CD4-positive, CD25-positive, alpha-beta regulatory T cell (primary cell): ENCODE data around the gene CFAP157. TPM values are rescaled to one million over a fixed set of nuclear protein-coding genes. Genes with fewer than 3 reads are reported as not detected.
A peak's percentile ranks its signal among the peaks of the same experiment; 100 is the strongest.

Experiments used
- ATAC-seq, 2 donors: fragments of 150-1000 bp; cut with Tn5 transposase; one replicate each; pipeline ENCODE4 v1.10.0; 2021; ENCODE audit warnings: low read depth in 2 of 2, moderate number of reproducible peaks in 2 of 2, moderate library complexity in 1 of 2
- DNase-seq, 3 donors: peaks; one replicate each; pipeline versions ENCODE4 v3.0.0 to v3.0.0-alpha.2; 2012 to 2022; ENCODE audit warnings: mixed read lengths in 1 of 3
- H3K27ac ChIP-seq: one replicate; pipeline ENCODE4 v1.7.0; 2013; ENCODE audit warnings: mild to moderate bottlenecking, low read length; ENCODE audit not compliant: insufficient read depth, poor library complexity, severe bottlenecking
- H3K27me3 ChIP-seq: one replicate; pipeline ENCODE4 v1.7.0; 2013; ENCODE audit warnings: low read length; ENCODE audit not compliant: control insufficient read depth, insufficient read depth
- H3K36me3 ChIP-seq: one replicate; pipeline ENCODE4 v1.7.0; 2013; ENCODE audit warnings: mild to moderate bottlenecking, low read length, moderate library complexity; ENCODE audit not compliant: control insufficient read depth, insufficient read depth
- H3K4me1 ChIP-seq: 2 replicates; pipeline ENCODE4 v1.7.0; 2013; ENCODE audit warnings: mild to moderate bottlenecking, low read length; ENCODE audit not compliant: insufficient read depth, control insufficient read depth, poor library complexity, severe bottlenecking
- H3K4me3 ChIP-seq: one replicate; pipeline ENCODE4 v1.7.0; 2013; ENCODE audit warnings: low read depth, mild to moderate bottlenecking, low read length, moderate library complexity
- H3K9me3 ChIP-seq, 2 experiments: 1 replicate in 1 of 2; 2 replicates in 1 of 2; pipeline ENCODE4 v1.7.0; 2013; ENCODE audit warnings: low read length in 2 of 2, mild to moderate bottlenecking in 1 of 2, moderate library complexity in 1 of 2; ENCODE audit not compliant: control insufficient read depth in 2 of 2
- H3K27ac Mint-ChIP-seq, 3 donors: one replicate each; pipeline ENCODE4 v1.8.0; 2020 to 2022; ENCODE audit warnings: mild to moderate bottlenecking in 3 of 3, mixed read lengths in 3 of 3, moderate library complexity in 2 of 3
- H3K27me3 Mint-ChIP-seq: one replicate; pipeline ENCODE4 v1.8.0; 2022; ENCODE audit warnings: mild to moderate bottlenecking, mixed read lengths
- H3K36me3 Mint-ChIP-seq: one replicate; pipeline ENCODE4 v1.8.0; 2020; ENCODE audit warnings: mixed read lengths
- H3K4me1 Mint-ChIP-seq, 4 donors: one replicate each; pipeline ENCODE4 v1.8.0; 2020 to 2022; ENCODE audit warnings: mixed read lengths in 4 of 4, mild to moderate bottlenecking in 1 of 4
- H3K4me3 Mint-ChIP-seq, 4 donors: one replicate each; pipeline ENCODE4 v1.8.0; 2020 to 2022; ENCODE audit warnings: mild to moderate bottlenecking in 4 of 4, mixed read lengths in 4 of 4, moderate library complexity in 3 of 4
- H3K9me3 Mint-ChIP-seq, 7 donors: one replicate each; pipeline ENCODE4 v1.8.0; 2020 to 2022; ENCODE audit warnings: mixed read lengths in 7 of 7, mild to moderate bottlenecking in 3 of 7, moderate library complexity in 2 of 7
- polyA plus RNA-seq, 4 donors: library from polyadenylated mRNA; unstranded; fragments of 300-500 nt; fragmentation: Illumina TruSeq; gene quantifications; one replicate each; pipeline ENCODE4 v1.2.3, GENCODE V29; 2021
- total RNA-seq: library from RNA; stranded (reverse); gene quantifications from one replicate; pipeline ENCODE4 v1.2.3, GENCODE V29; 2022

The CFAP157 gene
- total and polyA plus RNA-seq, 5 donors from 2014 or later: 0.20 to 0.57 (median 0.26) TPM; not detected in 1

DNA sequence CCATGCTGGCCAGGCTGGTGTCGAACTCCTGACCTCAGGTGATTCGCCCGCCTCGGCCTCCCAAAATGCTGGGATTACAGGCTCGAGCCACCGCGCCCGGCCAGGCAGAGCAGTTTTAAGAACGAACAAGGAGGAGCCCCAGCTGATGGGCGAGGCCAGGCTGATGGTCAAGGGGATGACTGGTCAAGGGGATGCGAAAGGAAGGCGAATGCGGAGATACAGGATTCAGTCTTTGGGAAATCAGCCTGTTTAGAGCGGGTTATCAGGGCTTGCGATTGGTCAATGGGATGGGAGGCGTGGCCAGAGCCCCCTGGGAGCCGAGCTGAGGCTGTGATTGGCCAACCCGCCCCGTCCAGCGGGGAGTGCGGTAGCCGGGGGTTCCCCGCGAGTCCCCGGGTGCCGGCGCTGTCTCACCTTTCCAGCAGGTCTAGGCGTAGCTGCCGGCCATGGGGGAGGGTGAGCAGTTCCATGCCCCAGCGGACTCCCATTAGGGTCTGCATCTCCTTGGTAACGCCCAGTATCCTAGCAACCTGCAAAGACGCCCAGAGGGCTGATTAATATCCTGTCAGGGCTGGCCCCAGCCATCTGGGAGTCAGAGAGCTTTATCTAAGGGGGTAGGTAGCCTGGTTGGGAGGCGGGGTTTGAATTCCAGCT is 35.8 kb downstream of the CFAP157 start:
- Mint-ChIP-seq H3K4me3 (no peak overlapping the region), H3K27me3 (no peaks in the 10 kb centered on the region), H3K36me3 (peaks cover 21% of the 10 kb centered on the region), H3K27ac (no peak overlapping the region), H3K4me1 (peaks cover 0 to 7% (median 3%) of the 10 kb centered on the region in 4 donors), H3K9me3 (no peaks in the 10 kb centered on the region)
- DNase-seq (no peak), ATAC-seq (no peak)
- peaks cover 76% of the 10 kb centered on the region for H3K36me3 ChIP-seq
- H3K4me1 ChIP-seq: no peaks in the 10 kb centered on the region
- no peaks in the 10 kb centered on the region for H3K9me3 ChIP-seq
- no peak overlapping the region for H3K27ac ChIP-seq
- H3K4me3 ChIP-seq: no peak overlapping the region
- no peaks in the 10 kb centered on the region for H3K27me3 ChIP-seq

DNA sequence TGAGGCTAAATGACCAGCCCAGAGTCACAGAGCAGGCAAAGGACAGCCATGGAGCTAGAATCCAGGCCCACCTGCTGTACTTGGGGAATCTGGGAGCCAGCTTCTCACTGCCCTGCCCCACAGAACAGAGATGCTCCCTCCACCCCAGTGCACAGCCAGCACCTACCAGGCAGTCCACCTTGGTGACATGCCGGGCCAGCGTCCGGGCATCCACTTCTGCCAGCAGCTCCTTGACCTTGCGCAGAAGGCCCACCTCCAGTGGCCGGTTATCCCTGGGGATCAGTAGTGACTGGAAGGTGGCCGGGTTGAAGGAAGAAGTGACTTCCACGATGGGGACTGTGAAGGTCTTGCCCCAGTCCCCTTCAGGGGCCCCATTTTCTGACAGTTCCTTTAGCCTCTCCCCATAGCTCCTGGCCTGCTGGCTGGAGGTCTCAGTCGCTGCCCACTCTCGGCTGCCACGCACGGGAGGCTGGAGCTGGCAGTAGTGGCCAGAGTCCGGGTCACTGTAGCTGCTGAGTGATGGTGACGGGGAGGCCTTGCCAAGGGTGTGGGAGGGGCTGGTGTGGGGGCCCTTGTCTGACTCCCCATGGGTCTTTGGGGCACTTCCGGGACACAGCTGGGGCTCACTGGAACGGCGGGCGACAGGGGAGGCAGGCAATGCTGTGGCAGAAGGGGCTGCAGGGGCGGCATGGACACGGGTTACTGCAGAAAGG is 37.8 kb downstream of the CFAP157 start:
- Mint-ChIP-seq H3K27me3 (no peaks in the 10 kb centered on the region), H3K9me3 (no peaks in the 10 kb centered on the region), H3K27ac (no peak overlapping the region), H3K36me3 (peaks cover 11% of the 10 kb centered on the region), H3K4me3 (no peak overlapping the region), H3K4me1 (peaks cover 0 to 7% (median under 1%) of the 10 kb centered on the region in 4 donors)
- DNase-seq (no peak), ATAC-seq (no peak)
- Histone ChIP-seq H3K9me3 (no peaks in the 10 kb centered on the region), H3K27me3 (no peaks in the 10 kb centered on the region), H3K4me1 (no peaks in the 10 kb centered on the region), H3K4me3 (no peak overlapping the region), H3K27ac (no peak overlapping the region), H3K36me3 (peaks cover 81% of the 10 kb centered on the region)

DNA sequence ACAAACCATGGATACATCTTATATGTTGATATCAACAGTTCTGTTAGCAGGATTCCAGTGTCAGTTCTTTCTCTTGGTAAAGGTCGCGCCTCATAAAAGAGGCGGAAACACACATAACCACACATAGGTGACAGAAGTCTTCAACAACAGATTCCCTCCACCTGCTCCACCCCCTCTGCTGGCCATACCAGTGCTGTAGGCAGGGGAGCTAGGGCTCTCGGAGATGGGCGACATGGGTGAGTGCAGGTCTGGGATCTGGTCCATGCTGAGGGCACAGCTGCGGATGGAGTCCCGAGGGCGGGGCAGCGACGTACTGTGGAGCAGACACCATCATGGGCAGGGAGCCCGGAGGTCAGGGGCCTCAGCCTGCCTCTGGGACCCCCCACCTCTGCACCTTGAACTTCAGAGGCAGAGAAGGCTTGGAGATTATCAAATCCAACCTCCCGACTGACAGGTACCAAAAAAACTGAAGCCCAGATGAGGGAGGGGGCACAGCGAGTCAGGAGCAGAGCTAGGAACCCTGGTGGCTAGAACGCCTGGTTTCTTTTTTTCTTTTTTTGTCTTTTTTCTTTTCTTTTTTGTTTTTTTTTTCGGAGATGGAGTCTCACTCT is 40.3 kb downstream of the CFAP157 start:
- no peaks in the 10 kb centered on the region for H3K27me3 ChIP-seq
- H3K4me1 ChIP-seq: no peaks in the 10 kb centered on the region
- H3K9me3 Mint-ChIP-seq: no peaks in the 10 kb centered on the region
- no peak overlapping the region for H3K27ac ChIP-seq
- peak overlapping the region; percentile 55 to 69 (median 56) for H3K27ac Mint-ChIP-seq
- H3K4me1 Mint-ChIP-seq: peaks cover 0 to 13% (median 5%) of the 10 kb centered on the region in 4 donors
- no peak overlapping the region for H3K4me3 Mint-ChIP-seq
- DNase-seq: peak in 1 of 3 donors; percentile 36
- peak in 1 of 2 donors; percentile 67 for ATAC-seq
- peaks cover 20% of the 10 kb centered on the region for H3K36me3 Mint-ChIP-seq
- no peak overlapping the region for H3K4me3 ChIP-seq
- no peaks in the 10 kb centered on the region for H3K27me3 Mint-ChIP-seq
- no peaks in the 10 kb centered on the region for H3K9me3 ChIP-seq
- H3K36me3 ChIP-seq: peaks cover 84% of the 10 kb centered on the region

DNA sequence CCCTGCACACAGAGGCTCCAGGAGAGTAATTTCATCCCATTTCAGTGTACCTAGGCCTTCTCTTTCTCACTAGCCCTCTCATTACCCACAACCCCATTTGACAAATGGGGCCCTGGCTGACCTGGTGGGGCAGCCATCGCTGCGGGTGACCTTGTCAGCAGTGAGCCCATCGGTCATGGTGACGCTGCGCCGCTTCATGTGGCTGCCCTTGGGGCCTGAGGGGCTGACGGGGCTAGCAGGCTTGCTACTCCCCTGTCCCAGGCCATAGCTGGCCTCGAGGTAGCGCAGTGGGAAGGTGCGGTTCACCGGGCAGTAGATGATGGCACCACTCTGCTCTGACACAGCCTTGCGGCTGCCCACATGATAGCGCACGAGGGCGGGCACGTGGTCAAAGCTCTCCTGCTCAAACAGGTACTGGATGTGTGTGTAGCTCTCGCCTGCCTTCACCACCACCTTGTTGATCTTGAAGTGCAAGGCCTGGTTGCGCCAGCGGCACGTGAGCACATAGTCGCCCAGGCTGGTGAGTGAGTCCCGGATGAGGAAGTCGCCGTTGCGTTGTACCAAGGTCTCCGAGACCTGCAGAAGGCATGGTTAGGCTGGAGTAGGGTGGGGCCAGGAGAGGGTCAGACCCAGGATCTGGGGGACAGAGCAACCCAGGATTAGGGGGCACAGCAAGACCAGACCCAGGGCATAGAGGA is 42.5 kb downstream of the CFAP157 start:
- Mint-ChIP-seq H3K36me3 (peaks cover 16% of the 10 kb centered on the region), H3K9me3 (no peaks in the 10 kb centered on the region), H3K27me3 (no peaks in the 10 kb centered on the region), H3K27ac (no peak overlapping the region), H3K4me3 (no peak overlapping the region), H3K4me1 (peaks cover 5 to 20% (median 9%) of the 10 kb centered on the region in 4 donors)
- no peak for DNase-seq
- no peaks in the 10 kb centered on the region for H3K4me1 ChIP-seq
- no peak overlapping the region for H3K4me3 ChIP-seq
- H3K27ac ChIP-seq: no peak overlapping the region
- H3K9me3 ChIP-seq: no peaks in the 10 kb centered on the region
- peaks cover 89% of the 10 kb centered on the region for H3K36me3 ChIP-seq
- no peaks in the 10 kb centered on the region for H3K27me3 ChIP-seq
- ATAC-seq: no peak

DNA sequence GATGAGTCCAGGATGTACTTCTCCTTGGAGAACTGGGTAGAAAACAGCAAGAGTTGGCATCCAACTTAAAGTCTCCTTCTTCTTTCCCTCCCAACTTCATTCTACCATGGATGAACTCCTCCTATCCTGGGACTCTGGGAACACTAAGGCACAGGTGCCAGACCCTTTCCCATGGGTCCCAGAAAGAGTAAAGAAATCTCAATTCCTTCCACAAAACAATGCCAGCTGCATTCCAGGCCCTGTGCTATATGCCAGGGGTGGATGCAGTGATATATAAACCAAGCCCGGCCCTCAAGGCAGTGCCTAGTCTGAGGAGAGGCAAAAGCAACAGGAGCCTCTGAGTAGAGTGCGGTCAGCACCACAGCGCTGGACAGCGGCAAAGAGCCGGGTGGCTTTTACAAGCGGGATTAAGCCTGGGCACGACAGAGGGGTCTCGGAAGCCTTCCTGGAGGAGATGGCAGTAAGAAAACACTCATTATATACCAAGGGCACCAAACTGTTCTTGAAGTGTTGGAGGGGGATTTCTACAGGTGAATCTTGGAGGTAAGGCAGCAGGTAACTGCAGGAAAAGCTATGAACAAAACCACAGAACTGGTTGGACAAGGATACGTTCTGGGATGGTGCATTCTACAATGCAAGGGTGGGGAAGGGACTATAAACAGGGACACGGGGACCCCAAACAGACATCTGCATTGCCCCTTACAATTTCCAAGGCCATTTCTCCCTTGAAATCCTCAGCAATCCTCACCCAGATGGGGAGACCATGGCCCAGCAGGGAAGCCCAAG is 44.7 kb downstream of the CFAP157 start:
- H3K4me3 ChIP-seq: no peak overlapping the region
- no peaks in the 10 kb centered on the region for H3K27me3 ChIP-seq
- ATAC-seq (no peak), DNase-seq (no peak)
- Mint-ChIP-seq H3K27ac (no peak overlapping the region), H3K27me3 (no peaks in the 10 kb centered on the region), H3K36me3 (peaks cover 16% of the 10 kb centered on the region), H3K9me3 (no peaks in the 10 kb centered on the region), H3K4me1 (peaks cover 5 to 23% (median 9%) of the 10 kb centered on the region in 4 donors), H3K4me3 (no peak overlapping the region)
- H3K36me3 ChIP-seq: peaks cover 77% of the 10 kb centered on the region
- H3K4me1 ChIP-seq: no peaks in the 10 kb centered on the region
- H3K9me3 ChIP-seq: no peaks in the 10 kb centered on the region
- H3K27ac ChIP-seq: no peak overlapping the region

DNA sequence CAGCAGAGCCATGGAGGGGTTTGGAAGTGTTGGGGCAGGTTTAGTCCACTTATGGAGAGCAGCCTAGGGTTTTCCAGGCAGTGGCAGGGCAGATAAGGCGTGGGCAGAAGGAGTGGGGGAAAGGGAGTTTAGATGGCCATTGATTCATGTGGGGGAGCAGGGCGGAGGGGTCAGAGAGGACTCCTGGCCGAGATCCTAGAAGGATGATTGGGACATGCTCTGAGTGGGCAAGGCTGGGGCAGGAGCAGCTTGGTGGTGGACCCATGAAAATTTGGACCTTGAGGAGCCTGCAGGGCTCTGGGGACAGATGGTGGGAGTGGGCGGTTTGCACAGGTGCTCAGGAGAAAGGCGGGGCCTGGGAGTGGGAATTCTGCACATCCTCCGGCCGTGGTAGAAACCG is 46.4 kb downstream of the CFAP157 start:
- Mint-ChIP-seq H3K4me1 (peaks cover 5 to 19% (median 8%) of the 10 kb centered on the region in 4 donors), H3K27ac (peak overlapping the region; percentile 59 to 65 (median 60)), H3K36me3 (peaks cover 16% of the 10 kb centered on the region), H3K27me3 (no peaks in the 10 kb centered on the region), H3K9me3 (no peaks in the 10 kb centered on the region), H3K4me3 (no peak overlapping the region)
- DNase-seq: no peak
- Histone ChIP-seq H3K27ac (peak overlapping the region; percentile 33), H3K36me3 (peaks cover 66% of the 10 kb centered on the region), H3K9me3 (no peaks in the 10 kb centered on the region), H3K27me3 (no peaks in the 10 kb centered on the region), H3K4me1 (no peaks in the 10 kb centered on the region), H3K4me3 (no peak overlapping the region)
- ATAC-seq: no peak

DNA sequence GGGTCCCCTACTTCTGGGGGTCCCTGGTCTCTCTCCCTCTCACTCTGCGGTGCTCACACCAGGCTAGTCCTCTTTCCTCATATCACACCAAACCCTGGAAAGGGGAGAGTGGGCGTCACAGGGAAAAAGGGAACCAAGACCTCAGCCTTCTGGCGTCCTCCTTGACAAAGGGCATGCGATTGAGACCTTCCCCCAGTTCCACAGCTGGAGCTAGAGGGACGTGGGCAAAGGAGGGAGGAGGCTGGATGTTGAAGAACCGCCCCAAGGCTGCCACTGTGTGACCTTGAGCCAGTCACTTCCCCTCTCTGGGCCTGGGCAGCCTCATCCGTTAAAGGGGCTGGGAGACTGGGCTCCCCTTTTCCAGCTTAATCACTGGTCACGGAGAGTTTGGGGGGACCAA is 46.8 kb downstream of the CFAP157 start:
- peaks cover 65% of the 10 kb centered on the region for H3K36me3 ChIP-seq
- ATAC-seq (no peak), DNase-seq (no peak)
- H3K27ac Mint-ChIP-seq: no peak overlapping the region
- no peaks in the 10 kb centered on the region for H3K9me3 ChIP-seq
- no peaks in the 10 kb centered on the region for H3K9me3 Mint-ChIP-seq
- no peaks in the 10 kb centered on the region for H3K4me1 ChIP-seq
- H3K27me3 Mint-ChIP-seq: no peaks in the 10 kb centered on the region
- peaks cover 5 to 20% (median 9%) of the 10 kb centered on the region in 4 donors for H3K4me1 Mint-ChIP-seq
- no peak overlapping the region for H3K4me3 Mint-ChIP-seq
- H3K36me3 Mint-ChIP-seq: peaks cover 19% of the 10 kb centered on the region
- H3K27me3 ChIP-seq: no peaks in the 10 kb centered on the region
- no peak overlapping the region for H3K27ac ChIP-seq
- no peak overlapping the region for H3K4me3 ChIP-seq
